ENCODE results near the gene TMEM255B. TPM values are rescaled to one million over a fixed set of nuclear protein-coding genes. Genes with fewer than 3 reads are reported as not detected.

The TMEM255B gene
- total and polyA plus RNA-seq, 9 donors, result 0.60 to 18.6 (median 7.9) TPM

GRCh38 chr13:113742000-113742441, 17.0 kb upstream of the TMEM255B start:
- DNase-seq, result no peak
- Histone ChIP-seq H3K9me3 (no peaks in the 10 kb centered on the region), H3K36me3 (no peaks in the 10 kb centered on the region), H3K4me1 (ENCODE audit: insufficient read depth) (no peaks in the 10 kb centered on the region), H3K4me3 (no peak overlapping the region), H3K27me3 (no peaks in the 10 kb centered on the region), H3K27ac (no peak overlapping the region)
- intact Hi-C loops (cut with DNase I), result no loop called here
- TF ChIP-seq EP300 (IDR thresholded peaks at IDR 0.05) (no peak), CTCF (IDR thresholded peaks at IDR 0.05) (no peak), POLR2A (IDR thresholded peaks at IDR 0.05) (no peak)
- 28 to 39% (median 30%) methylated on average over 15 of the region's 15 CpGs for WGBS, 3 donors

GRCh38 chr13:113742445-113743120, 16.4 kb upstream of the TMEM255B start:
- Histone ChIP-seq H3K4me3 (no peak overlapping the region), H3K27ac (no peak overlapping the region), H3K9me3 (no peaks in the 10 kb centered on the region), H3K36me3 (no peaks in the 10 kb centered on the region), H3K27me3 (no peaks in the 10 kb centered on the region), H3K4me1 (ENCODE audit: insufficient read depth) (no peaks in the 10 kb centered on the region)
- TF ChIP-seq CTCF (IDR thresholded peaks at IDR 0.05), result no peak
- TF ChIP-seq EP300 (IDR thresholded peaks at IDR 0.05), result no peak
- TF ChIP-seq POLR2A (IDR thresholded peaks at IDR 0.05), result no peak
- 67 to 72% (median 69%) methylated on average over 21 of the region's 21 CpGs for WGBS, 3 donors
- intact Hi-C loops (cut with DNase I), result no loop called here
- DNase-seq, result no peak

GRCh38 chr13:113743366-113744195, 15.4 kb upstream of the TMEM255B start:
- Histone ChIP-seq H3K36me3 (no peaks in the 10 kb centered on the region), H3K4me3 (no peak overlapping the region), H3K4me1 (ENCODE audit: insufficient read depth) (no peaks in the 10 kb centered on the region), H3K9me3 (no peaks in the 10 kb centered on the region), H3K27me3 (no peaks in the 10 kb centered on the region), H3K27ac (no peak overlapping the region)
- WGBS, 3 donors, result 79 to 85% (median 83%) methylated on average over 23 to 24 of the region's 24 CpGs
- DNase-seq, result no peak
- TF ChIP-seq EP300 (IDR thresholded peaks at IDR 0.05) (no peak), CTCF (IDR thresholded peaks at IDR 0.05) (no peak), POLR2A (IDR thresholded peaks at IDR 0.05) (no peak)
- intact Hi-C loops (cut with DNase I), result no loop called here

- H3K4me3 ChIP-seq, result no peak overlapping the region
- no peaks in the 10 kb centered on the region for H3K36me3 ChIP-seq
- no peak overlapping the region for H3K27ac ChIP-seq
- intact Hi-C loops (cut with DNase I), result no loop called here
- TF ChIP-seq CTCF (IDR thresholded peaks at IDR 0.05) (no peak), POLR2A (IDR thresholded peaks at IDR 0.05) (no peak), EP300 (IDR thresholded peaks at IDR 0.05) (no peak)
- no peaks in the 10 kb centered on the region for H3K9me3 ChIP-seq
- WGBS, 3 donors, result 84 to 86% (median 84%) methylated on average over 18 to 21 of the region's 21 CpGs
- DNase-seq, result no peak
- H3K4me1 ChIP-seq (ENCODE audit: insufficient read depth), result no peaks in the 10 kb centered on the region
- H3K27me3 ChIP-seq, result no peaks in the 10 kb centered on the region
Measured at GRCh38 chr13:113744197-113745000, 14.6 kb upstream of the TMEM255B start.
